Gastroesophageal sphincter (tissue), 3 donors: ENCODE measurements around the gene CD82.
"Not testable (repeated sequence)": the region's sequence is repeated elsewhere in the genome, so short reads cannot be mapped to it uniquely, and the experiment has no call there.

Experiments used
- EP300 ChIP-seq: sonication (generic); formaldehyde crosslinking; IDR thresholded peaks from one replicate; pipeline ENCODE4 v1.6.1; 2017; ENCODE audit warnings: antibody characterized with exemption, mild to moderate bottlenecking
- POLR2A ChIP-seq, 2 donors: fragments of 450-650 bp; IDR thresholded peaks; one replicate each; pipeline ENCODE4 v1.6.1; 2017; ENCODE audit warnings: antibody characterized with exemption in 2 of 2, mild to moderate bottlenecking in 2 of 2, moderate library complexity in 1 of 2
- TF ChIP-seq, protein P1 (sequence below), 4 experiments: fragments of 200-600 bp in 2 of 4; fragments of 450-650 bp in 2 of 4; sonication (generic) in 1 of 4; IDR thresholded peaks; one replicate each; pipeline ENCODE4 v1.5.1; 2017 to 2019; ENCODE audit warnings: antibody characterized with exemption in 4 of 4, mild to moderate bottlenecking in 2 of 4, moderate library complexity in 2 of 4

- TF ChIP-seq, protein P1, sequence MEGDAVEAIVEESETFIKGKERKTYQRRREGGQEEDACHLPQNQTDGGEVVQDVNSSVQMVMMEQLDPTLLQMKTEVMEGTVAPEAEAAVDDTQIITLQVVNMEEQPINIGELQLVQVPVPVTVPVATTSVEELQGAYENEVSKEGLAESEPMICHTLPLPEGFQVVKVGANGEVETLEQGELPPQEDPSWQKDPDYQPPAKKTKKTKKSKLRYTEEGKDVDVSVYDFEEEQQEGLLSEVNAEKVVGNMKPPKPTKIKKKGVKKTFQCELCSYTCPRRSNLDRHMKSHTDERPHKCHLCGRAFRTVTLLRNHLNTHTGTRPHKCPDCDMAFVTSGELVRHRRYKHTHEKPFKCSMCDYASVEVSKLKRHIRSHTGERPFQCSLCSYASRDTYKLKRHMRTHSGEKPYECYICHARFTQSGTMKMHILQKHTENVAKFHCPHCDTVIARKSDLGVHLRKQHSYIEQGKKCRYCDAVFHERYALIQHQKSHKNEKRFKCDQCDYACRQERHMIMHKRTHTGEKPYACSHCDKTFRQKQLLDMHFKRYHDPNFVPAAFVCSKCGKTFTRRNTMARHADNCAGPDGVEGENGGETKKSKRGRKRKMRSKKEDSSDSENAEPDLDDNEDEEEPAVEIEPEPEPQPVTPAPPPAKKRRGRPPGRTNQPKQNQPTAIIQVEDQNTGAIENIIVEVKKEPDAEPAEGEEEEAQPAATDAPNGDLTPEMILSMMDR (IDR thresholded peaks at IDR 0.05) = not testable (repeated sequence)
- TF ChIP-seq POLR2A (IDR thresholded peaks at IDR 0.05); EP300: not testable (repeated sequence)
Measured at GRCh38 chr11:44546984-44547383, 18.5 kb upstream of the CD82 start.
